GM10248 (cell line): ENCODE results near the gene CTIF.

Experiments used
- CTCF ChIA-PET: fragments of 300-600 bp; sonication (Branson Sonifier 250); formaldehyde crosslinking; extraction: SDS; loops from one replicate; lab custom pipeline; 2021; ENCODE audit warnings: antibody characterized with exemption; lab: Yijun Ruan, JAX
- POLR2A ChIA-PET: fragments of 350-650 bp; sonication (Branson Sonifier 250); formaldehyde crosslinking; extraction: SDS; loops from one replicate; lab custom pipeline; 2020; ENCODE audit warnings: antibody characterized with exemption; lab: Yijun Ruan, JAX
- DNase-seq: peaks from one replicate; pipeline ENCODE4 v3.0.0; 2012; ENCODE audit errors: extremely low spot score
- CTCF ChIP-seq: IDR thresholded peaks from 2 replicates; pipeline ENCODE4 v1.5.1; 2012; ENCODE audit warnings: mild to moderate bottlenecking, low read depth; ENCODE audit errors: extremely low read depth, missing control alignments, control extremely low read depth

Gene CTIF

GRCh38 chr18:48815581-48816324 is 276.9 kb downstream of the CTIF start:
- TF ChIP-seq CTCF = no peak
- CTCF ChIA-PET = interaction anchor here (1.1 to 3.4 kb wide), 7 partner anchors 8 to 39 kb away, joined by 3 to 23 read pairs (median 4); no protein-coding TSS in a partner anchor
- POLR2A ChIA-PET = interaction anchor here (2.0 kb wide), 1 partner anchor 18 kb away, joined by 4 read pairs; no protein-coding TSS in a partner anchor
- no peak for DNase-seq

GRCh38 chr18:48816554-48816953 is 277.7 kb downstream of the CTIF start:
- POLR2A ChIA-PET = no interaction called here
- no peak for DNase-seq
- no peak for TF ChIP-seq CTCF
- CTCF ChIA-PET = interaction anchor here (1.2 to 1.8 kb wide), 4 partner anchors 9 to 40 kb away, joined by 3 to 10 read pairs (median 3); no protein-coding TSS in a partner anchor

- CTCF ChIA-PET = interaction anchor here (1.2 to 1.8 kb wide), 4 partner anchors 10 to 40 kb away, joined by 3 to 10 read pairs (median 3); no protein-coding TSS in a partner anchor
- no peak for DNase-seq
- POLR2A ChIA-PET = no interaction called here
- TF ChIP-seq CTCF = no peak
Measured at GRCh38 chr18:48817021-48817461, 278.2 kb downstream of the CTIF start.

GRCh38 chr18:48818329-48819254 is 279.8 kb downstream of the CTIF start:
- POLR2A ChIA-PET = no interaction called here
- no peak for DNase-seq
- CTCF ChIA-PET = interaction anchor here (1.4 to 5.1 kb wide), 2 partner anchors 12 to 47 kb away, joined by 3 to 46 read pairs; no protein-coding TSS in a partner anchor

GRCh38 chr18:48819276-48819675 is 280.4 kb downstream of the CTIF start:
- ChIA-PET CTCF (interaction anchor here (1.4 to 5.1 kb wide), 2 partner anchors 12 to 48 kb away, joined by 3 to 46 read pairs; no protein-coding TSS in a partner anchor), POLR2A (no interaction called here)
- no peak for DNase-seq
- no peak for TF ChIP-seq CTCF

More at GRCh38 chr18:48818329-48819254, 279.8 kb downstream of the CTIF start:
- no peak for TF ChIP-seq CTCF
